Rectal smooth muscle tissue (tissue), 1 donor: ENCODE results near the gene MSI1.

Experiments used
- H3K27ac ChIP-seq: one replicate; pipeline ENCODE4 v1.7.0; 2013; ENCODE audit warnings: low read depth, low read length, inconsistent platforms
- H3K27me3 ChIP-seq: one replicate; pipeline ENCODE4 v1.7.0; 2013; ENCODE audit warnings: low read length; ENCODE audit not compliant: control insufficient read depth, insufficient read depth
- H3K36me3 ChIP-seq: one replicate; pipeline ENCODE4 v1.7.0; 2013; ENCODE audit warnings: low read length; ENCODE audit not compliant: control insufficient read depth, insufficient read depth
- H3K4me1 ChIP-seq: one replicate; pipeline ENCODE4 v1.7.0; 2013; ENCODE audit warnings: low read length; ENCODE audit not compliant: control insufficient read depth, insufficient read depth
- H3K4me3 ChIP-seq: one replicate; pipeline ENCODE4 v1.7.0; 2013; ENCODE audit warnings: low read length
- H3K9ac ChIP-seq: one replicate; pipeline ENCODE4 v1.7.0; 2013; ENCODE audit warnings: low read length

MSI1 gene

GRCh38 chr12:120323772-120324171 is 45.2 kb downstream of the MSI1 start:
- Histone ChIP-seq H3K4me1 (no peaks in the 10 kb centered on the region), H3K36me3 (no peaks in the 10 kb centered on the region), H3K27me3 (no peaks in the 10 kb centered on the region), H3K4me3 (no peak overlapping the region), H3K9ac (no peak overlapping the region), H3K27ac (no peak overlapping the region)

GRCh38 chr12:120321382-120322202 is 47.4 kb downstream of the MSI1 start:
- peaks cover 4% of the 10 kb centered on the region for H3K4me1 ChIP-seq
- H3K9ac ChIP-seq = no peak overlapping the region
- H3K27me3 ChIP-seq = no peaks in the 10 kb centered on the region
- H3K36me3 ChIP-seq = no peaks in the 10 kb centered on the region
- no peak overlapping the region for H3K27ac ChIP-seq
- H3K4me3 ChIP-seq = no peak overlapping the region

GRCh38 chr12:120317224-120318105 is 51.5 kb downstream of the MSI1 start:
- peak overlapping the region; percentile 74 for H3K9ac ChIP-seq
- no peaks in the 10 kb centered on the region for H3K36me3 ChIP-seq
- H3K4me1 ChIP-seq = peaks cover 4% of the 10 kb centered on the region
- H3K27ac ChIP-seq = peak overlapping the region; percentile 80
- H3K4me3 ChIP-seq = peak overlapping the region; percentile 99
- H3K27me3 ChIP-seq = no peaks in the 10 kb centered on the region

GRCh38 chr12:120316798-120317223 is 52.2 kb downstream of the MSI1 start:
- peak overlapping the region; percentile 23 for H3K27ac ChIP-seq
- H3K9ac ChIP-seq = peak overlapping the region; percentile 0
- H3K27me3 ChIP-seq = no peaks in the 10 kb centered on the region
- no peaks in the 10 kb centered on the region for H3K36me3 ChIP-seq
- peaks cover 4% of the 10 kb centered on the region for H3K4me1 ChIP-seq
- peak overlapping the region; percentile 99 for H3K4me3 ChIP-seq

- H3K9ac ChIP-seq = no peak overlapping the region
- no peaks in the 10 kb centered on the region for H3K36me3 ChIP-seq
- H3K4me1 ChIP-seq = peaks cover 4% of the 10 kb centered on the region
- no peak overlapping the region for H3K27ac ChIP-seq
- no peaks in the 10 kb centered on the region for H3K27me3 ChIP-seq
- H3K4me3 ChIP-seq = no peak overlapping the region
These were observed 54.7 kb downstream of the MSI1 start for GRCh38 chr12:120314220-120314619.

- H3K27ac ChIP-seq = peak within 1 kb of the TSS; percentile 64
These were observed 66.8 kb downstream of the MSI1 start, which contains the start of gene SIRT4 for GRCh38 chr12:120301962-120302815. Gene SIRT4 (plus strand): TSS chr12:120302321. CDS start chr12:120303562, 1,241 bp downstream.

GRCh38 chr12:120292661-120293531 is 76.1 kb downstream of the MSI1 start, which contains the start of gene RNU4-1:
Gene RNU4-1 (minus strand): TSS chr12:120293237.
- Histone ChIP-seq H3K4me3 (peak within 1 kb of the TSS; percentile 77), H3K9ac (peak within 1 kb of the TSS; percentile 83), H3K27ac (peak within 1 kb of the TSS; percentile 100), H3K36me3 (no peaks in the 10 kb centered on the region), H3K4me1 (no peaks in the 10 kb centered on the region), H3K27me3 (no peaks in the 10 kb centered on the region)

More at GRCh38 chr12:120301962-120302815, 66.8 kb downstream of the MSI1 start, which contains the start of gene SIRT4:
- Histone ChIP-seq H3K9ac (peak within 1 kb of the TSS; percentile 81), H3K36me3 (no peaks in the 10 kb centered on the region), H3K27me3 (no peaks in the 10 kb centered on the region), H3K4me1 (peaks cover 2% of the 10 kb centered on the region), H3K4me3 (peak within 1 kb of the TSS; percentile 67)

GRCh38 chr12:120292411-120292660 is 76.6 kb downstream of the MSI1 start:
- H3K4me1 ChIP-seq = no peaks in the 10 kb centered on the region
- no peaks in the 10 kb centered on the region for H3K36me3 ChIP-seq
- H3K9ac ChIP-seq = peak overlapping the region; percentile 83
- H3K27me3 ChIP-seq = no peaks in the 10 kb centered on the region
- peak overlapping the region; percentile 77 for H3K4me3 ChIP-seq
- H3K27ac ChIP-seq = peak overlapping the region; percentile 100
